Thyroid gland (tissue), 4 donors: Measurements from ENCODE around the gene KRT75. TPM values are rescaled to one million over a fixed set of nuclear protein-coding genes. Genes with fewer than 3 reads are reported as not detected.

Source experiments
- DNase-seq, 2 donors: peaks; one replicate each; pipeline ENCODE4 v3.0.0-alpha.2; 2019
- H3K27ac ChIP-seq, 3 donors: fragments of 200-600 bp; sonication (generic); 1 replicate in 2 of 3; 2 replicates in 1 of 3; pipeline ENCODE4 v1.5.1; 2016 to 2019; ENCODE audit warnings: mild to moderate bottlenecking in 1 of 3, moderate library complexity in 1 of 3
- H3K27me3 ChIP-seq: fragments of 200-600 bp; sonication (generic); one replicate; pipeline ENCODE4 v1.5.1; 2019
- H3K36me3 ChIP-seq, 2 donors: fragments of 200-600 bp; sonication (generic); one replicate each; pipeline ENCODE4 v1.5.1; 2016 to 2019
- H3K4me1 ChIP-seq, 2 donors: fragments of 200-600 bp; sonication (generic); one replicate each; pipeline ENCODE4 v1.5.1; 2017 to 2019
- H3K4me3 ChIP-seq, 3 donors: fragments of 200-600 bp; sonication (generic); replicated peaks in 1 of 3; 1 replicate in 2 of 3; 2 replicates in 1 of 3; pipeline ENCODE4 v1.5.1; 2016; ENCODE audit warnings: mild to moderate bottlenecking in 1 of 3
- H3K9me3 ChIP-seq: fragments of 200-600 bp; sonication (generic); one replicate; pipeline ENCODE4 v1.5.1; 2017
- POLR2A ChIP-seq, 2 donors: fragments of 450-650 bp; IDR thresholded peaks; one replicate each; pipeline ENCODE4 v1.6.1; 2017; ENCODE audit warnings: antibody characterized with exemption in 2 of 2, mild to moderate bottlenecking in 2 of 2, moderate library complexity in 1 of 2
- WGBS, 2 donors: methylation state at CpG; one replicate each; pipeline ENCODE4 v1.1.5; 2017; 5-methylcytosine and 5-hydroxymethylcytosine counted together
- intact Hi-C: fragments of 100-400 bp; cut with DNase I; formaldehyde crosslinking; loops from one replicate; pipeline ENCODE4 v1.15.1; 2023
- total RNA-seq, 4 donors: library from RNA; depleted of rRNA; stranded (reverse); fragments of >200 nt; gene quantifications; one replicate each; pipeline ENCODE4 v1.2.3, GENCODE V29; 2016
- TF ChIP-seq, protein P1 (sequence below), 6 experiments: fragments of 200-600 bp in 3 of 6; fragments of 450-650 bp in 3 of 6; sonication (generic) in 3 of 6; IDR thresholded peaks; one replicate each; pipeline ENCODE4 v1.5.1; 2016 to 2019; ENCODE audit warnings: antibody characterized with exemption in 6 of 6, mild to moderate bottlenecking in 2 of 6, inconsistent platforms in 1 of 6, moderate library complexity in 1 of 6

Gene KRT75
- total RNA-seq, 4 donors from 2014 or later = not detected

DNA sequence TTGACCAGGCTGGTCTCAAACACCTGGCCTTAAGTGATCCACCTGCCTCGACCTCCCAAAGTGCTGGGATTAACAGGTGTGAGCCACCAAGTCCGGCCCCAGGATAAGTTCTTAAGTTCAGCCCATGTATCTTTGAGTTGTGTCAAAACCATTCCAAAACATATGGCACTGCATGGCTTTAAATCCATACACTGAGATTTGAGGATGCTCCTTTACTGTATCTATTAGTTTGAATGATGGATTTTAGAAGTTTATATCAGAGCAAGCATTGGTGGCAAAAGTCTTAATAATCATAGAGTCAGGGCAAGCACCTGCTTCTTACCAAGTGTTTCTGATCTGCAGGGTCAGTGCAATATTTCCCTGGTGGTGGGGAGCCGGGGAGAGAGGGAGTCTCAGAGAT is 11.7 kb upstream of the KRT75 start:
- no peaks in the 10 kb centered on the region for H3K4me1 ChIP-seq
- no peak for DNase-seq
- H3K9me3 ChIP-seq = no peaks in the 10 kb centered on the region
- TF ChIP-seq POLR2A (IDR thresholded peaks at IDR 0.05) = no peak
- TF ChIP-seq, protein P1, sequence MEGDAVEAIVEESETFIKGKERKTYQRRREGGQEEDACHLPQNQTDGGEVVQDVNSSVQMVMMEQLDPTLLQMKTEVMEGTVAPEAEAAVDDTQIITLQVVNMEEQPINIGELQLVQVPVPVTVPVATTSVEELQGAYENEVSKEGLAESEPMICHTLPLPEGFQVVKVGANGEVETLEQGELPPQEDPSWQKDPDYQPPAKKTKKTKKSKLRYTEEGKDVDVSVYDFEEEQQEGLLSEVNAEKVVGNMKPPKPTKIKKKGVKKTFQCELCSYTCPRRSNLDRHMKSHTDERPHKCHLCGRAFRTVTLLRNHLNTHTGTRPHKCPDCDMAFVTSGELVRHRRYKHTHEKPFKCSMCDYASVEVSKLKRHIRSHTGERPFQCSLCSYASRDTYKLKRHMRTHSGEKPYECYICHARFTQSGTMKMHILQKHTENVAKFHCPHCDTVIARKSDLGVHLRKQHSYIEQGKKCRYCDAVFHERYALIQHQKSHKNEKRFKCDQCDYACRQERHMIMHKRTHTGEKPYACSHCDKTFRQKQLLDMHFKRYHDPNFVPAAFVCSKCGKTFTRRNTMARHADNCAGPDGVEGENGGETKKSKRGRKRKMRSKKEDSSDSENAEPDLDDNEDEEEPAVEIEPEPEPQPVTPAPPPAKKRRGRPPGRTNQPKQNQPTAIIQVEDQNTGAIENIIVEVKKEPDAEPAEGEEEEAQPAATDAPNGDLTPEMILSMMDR (IDR thresholded peaks at IDR 0.05) = no peak
- intact Hi-C loops = no loop called here
- H3K4me3 ChIP-seq = no peak overlapping the region
- WGBS, 2 donors = 64 to 65% methylated on average over 3 of the region's 3 CpGs
- no peaks in the 10 kb centered on the region for H3K36me3 ChIP-seq
- no peaks in the 10 kb centered on the region for H3K27me3 ChIP-seq
- H3K27ac ChIP-seq = no peak overlapping the region

DNA sequence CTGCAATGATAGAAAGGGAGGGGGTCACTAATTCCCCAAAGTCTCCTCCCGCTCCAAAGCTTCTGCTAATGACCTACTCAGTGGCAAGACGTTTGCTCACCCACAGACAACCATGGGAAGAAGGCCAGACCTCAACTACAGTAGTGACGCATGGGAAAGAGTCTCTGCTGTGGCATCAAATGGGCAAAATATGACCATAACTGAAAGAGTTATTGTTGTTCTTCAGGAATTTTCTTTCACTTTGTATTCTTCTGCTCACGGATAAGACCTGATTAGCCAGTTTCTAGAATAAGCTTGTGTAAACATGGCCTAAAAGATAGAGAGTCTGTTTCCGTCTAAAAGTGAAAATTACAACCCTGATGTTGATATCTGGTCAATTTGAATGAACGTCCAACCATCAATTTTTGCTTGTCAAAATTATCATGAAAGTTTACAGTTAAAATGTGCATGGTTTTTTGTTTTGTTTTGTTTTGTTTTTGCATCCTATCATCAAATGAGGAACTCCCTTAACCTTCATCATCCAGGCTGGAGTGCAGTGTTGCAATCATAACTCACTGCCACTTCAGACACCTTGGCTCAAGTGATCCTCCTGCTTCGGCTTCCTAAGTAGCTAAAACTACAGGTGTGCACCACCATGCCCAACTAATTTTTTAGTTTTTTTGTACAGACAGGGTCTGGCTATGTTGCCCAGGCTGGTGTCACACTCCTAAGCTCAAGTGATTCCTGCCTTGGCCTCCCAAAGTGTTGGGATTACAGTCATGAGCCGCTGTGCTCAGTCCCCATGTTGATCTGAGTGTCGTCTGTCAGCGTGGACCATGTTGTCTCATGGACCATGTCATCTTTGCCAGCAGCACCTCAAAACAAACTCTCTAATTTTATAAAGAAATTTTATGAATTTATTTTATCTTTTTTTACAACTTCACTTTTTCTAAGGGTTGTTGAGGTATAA is 10.8 kb upstream of the KRT75 start:
- WGBS, 2 donors = 65 to 77% methylated on average over 10 of the region's 10 CpGs
- TF ChIP-seq, protein P1 (IDR thresholded peaks at IDR 0.05) = no peak
- TF ChIP-seq POLR2A (IDR thresholded peaks at IDR 0.05) = no peak
- Histone ChIP-seq H3K4me1 (no peaks in the 10 kb centered on the region), H3K4me3 (no peak overlapping the region), H3K27me3 (no peaks in the 10 kb centered on the region), H3K9me3 (no peaks in the 10 kb centered on the region), H3K27ac (no peak overlapping the region), H3K36me3 (no peaks in the 10 kb centered on the region)
- no peak for DNase-seq
- intact Hi-C loops = no loop called here

DNA sequence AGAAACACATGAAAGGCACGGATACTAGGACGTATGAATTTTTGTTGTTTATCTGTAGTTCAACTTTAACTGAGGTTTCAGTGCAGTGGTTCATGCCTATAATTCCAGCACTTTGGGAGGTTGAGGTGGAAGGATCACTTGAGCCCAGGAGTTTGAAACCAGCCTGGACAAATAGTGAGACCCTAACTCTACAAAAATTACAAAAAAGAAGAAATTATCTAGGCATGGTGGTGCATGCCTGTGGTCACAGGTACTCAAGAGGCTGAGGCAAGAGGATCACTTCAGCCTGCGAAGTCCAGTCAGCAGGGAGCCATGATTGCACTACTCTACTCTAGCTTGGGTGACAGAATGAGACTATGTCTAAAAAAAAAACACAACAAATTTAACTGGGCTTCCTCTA is 9.8 kb upstream of the KRT75 start:
- H3K36me3 ChIP-seq = no peaks in the 10 kb centered on the region
- H3K27me3 ChIP-seq = no peaks in the 10 kb centered on the region
- H3K4me1 ChIP-seq = no peaks in the 10 kb centered on the region
- H3K4me3 ChIP-seq = no peak overlapping the region
- TF ChIP-seq POLR2A (IDR thresholded peaks at IDR 0.05) = no peak
- TF ChIP-seq, protein P1 (IDR thresholded peaks at IDR 0.05) = no peak
- whole genome bisulfite sequencing, 2 donors = 88% methylated on average over 3 of the region's 3 CpGs
- DNase-seq = no peak
- no peak overlapping the region for H3K27ac ChIP-seq
- intact Hi-C loops = no loop called here
- H3K9me3 ChIP-seq = no peaks in the 10 kb centered on the region

DNA sequence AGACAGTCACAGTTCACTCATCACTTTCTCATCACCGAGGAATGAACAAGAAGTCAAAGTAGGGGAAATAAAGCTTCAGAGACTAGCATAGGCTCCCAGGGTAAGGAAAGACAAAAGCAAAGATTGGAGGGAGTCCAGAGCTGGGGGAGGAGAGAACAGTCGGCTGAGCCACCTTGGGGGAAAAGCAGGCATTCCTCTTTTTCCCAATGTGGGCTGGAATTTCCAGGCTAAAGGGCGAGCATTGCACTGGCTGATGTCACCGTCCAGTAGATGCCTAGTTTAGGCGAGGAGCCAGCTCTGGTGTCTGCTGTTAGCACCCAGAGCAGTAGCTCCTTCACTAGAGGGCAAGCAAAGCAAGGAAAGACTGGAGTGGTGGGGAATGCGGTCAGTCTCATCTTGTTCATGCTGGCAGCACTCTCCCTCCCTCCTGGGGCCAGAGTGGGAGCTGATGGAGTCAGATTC is 8.5 kb upstream of the KRT75 start:
- intact Hi-C loops = no loop called here
- DNase-seq = peak in 1 of 2 donors; percentile 4

More for the DNA sequence above, 8.5 kb upstream of the KRT75 start:
- H3K4me1 ChIP-seq = no peaks in the 10 kb centered on the region
- TF ChIP-seq, protein P1 (IDR thresholded peaks at IDR 0.05) = no peak
- no peak for TF ChIP-seq POLR2A (IDR thresholded peaks at IDR 0.05)
- H3K27me3 ChIP-seq = no peaks in the 10 kb centered on the region
- no peak overlapping the region for H3K27ac ChIP-seq
- no peak overlapping the region for H3K4me3 ChIP-seq
- no peaks in the 10 kb centered on the region for H3K36me3 ChIP-seq
- 22 to 34% methylated on average over 5 to 6 of the region's 6 CpGs for WGBS, 2 donors
- H3K9me3 ChIP-seq = no peaks in the 10 kb centered on the region
